22Rv1 (cell line): ENCODE results near the gene CRYBB1.

Experiments used
- CTCF ChIP-seq: fragments of 450-650 bp; IDR thresholded peaks from 2 replicates; pipeline ENCODE4 v1.5.1; 2017; ENCODE audit warnings: mild to moderate bottlenecking
- ZFX ChIP-seq: fragments of 450-650 bp; IDR thresholded peaks from 2 replicates; pipeline ENCODE4 v1.6.1; 2017; ENCODE audit warnings: antibody characterized with exemption, borderline replicate concordance

GRCh38 chr22:26597480-26597879, 20.3 kb downstream of the CRYBB1 start:
- TF ChIP-seq CTCF (no peak), ZFX (no peak)
